ENCODE data around the gene MYH14. TPM values are rescaled to one million over a fixed set of nuclear protein-coding genes. Genes with fewer than 3 reads are reported as not detected.

The MYH14 gene
- total RNA-seq, 1 donor from 2014 or later: 1.6 TPM

- no peaks in the 10 kb centered on the region for H3K27me3 ChIP-seq
- DNase-seq (ENCODE audit: low spot score): no peak
- no peaks in the 10 kb centered on the region for H3K36me3 ChIP-seq
- no peaks in the 10 kb centered on the region for H4K20me1 ChIP-seq (ENCODE audit: low read depth)
- H3K27ac ChIP-seq: no peak overlapping the region
- peaks cover 2% of the 10 kb centered on the region for H3K36me3 Mint-ChIP-seq
- H3K9me3 ChIP-seq (ENCODE audit: low read depth): no peaks in the 10 kb centered on the region
- peaks cover 23% of the 10 kb centered on the region for H3K4me1 Mint-ChIP-seq
- no peaks in the 10 kb centered on the region for H3K4me1 ChIP-seq
- H3K9me3 Mint-ChIP-seq: peaks cover 8% of the 10 kb centered on the region
- H3K79me2 ChIP-seq (ENCODE audit: low read depth): no peaks in the 10 kb centered on the region
- H3F3A ChIP-seq (ENCODE audit: low read depth): no peaks in the 10 kb centered on the region
- no peak overlapping the region for H3K4me3 ChIP-seq
- H3K9ac ChIP-seq: no peak overlapping the region
- H3K27ac Mint-ChIP-seq: peak overlapping the region; percentile 79
- no peak for TF ChIP-seq EZH2 (IDR thresholded peaks at IDR 0.05)
- no peak for TF ChIP-seq EZH2phosphoT487 (IDR thresholded peaks at IDR 0.05)
- no peak for TF ChIP-seq CTCF (IDR thresholded peaks at IDR 0.05)
- H2AFZ ChIP-seq (replicated peaks): no peak overlapping the region
- H3K27me3 Mint-ChIP-seq (ENCODE audit: insufficient read depth, low read depth): peaks cover 12% of the 10 kb centered on the region
- peak overlapping the region; percentile 14 for H3K4me3 Mint-ChIP-seq
- H3K4me2 ChIP-seq: no peak overlapping the region
These were observed 39.2 kb downstream of the MYH14 start for GRCh38 chr19:50242581-50242980.

- Histone ChIP-seq H2AFZ (replicated peaks) (no peak overlapping the region), H3K4me1 (no peaks in the 10 kb centered on the region), H3K9ac (no peak overlapping the region), H3K27me3 (no peaks in the 10 kb centered on the region), H3K27ac (no peak overlapping the region), H3F3A (ENCODE audit: low read depth) (no peaks in the 10 kb centered on the region), H3K4me3 (no peak overlapping the region), H3K79me2 (ENCODE audit: low read depth) (no peaks in the 10 kb centered on the region), H3K4me2 (no peak overlapping the region), H4K20me1 (ENCODE audit: low read depth) (no peaks in the 10 kb centered on the region), H3K36me3 (no peaks in the 10 kb centered on the region), H3K9me3 (ENCODE audit: low read depth) (no peaks in the 10 kb centered on the region)
- no peak for DNase-seq (ENCODE audit: low spot score)
- H3K4me1 Mint-ChIP-seq: peaks cover 23% of the 10 kb centered on the region
- H3K4me3 Mint-ChIP-seq: no peak overlapping the region
- H3K9me3 Mint-ChIP-seq: peaks cover 8% of the 10 kb centered on the region
- TF ChIP-seq EZH2phosphoT487 (IDR thresholded peaks at IDR 0.05) (no peak), EZH2 (IDR thresholded peaks at IDR 0.05) (no peak), CTCF (IDR thresholded peaks at IDR 0.05) (no peak)
- H3K27ac Mint-ChIP-seq: no peak overlapping the region
- H3K36me3 Mint-ChIP-seq: peaks cover 2% of the 10 kb centered on the region
- peaks cover 13% of the 10 kb centered on the region for H3K27me3 Mint-ChIP-seq (ENCODE audit: insufficient read depth, low read depth)
These were observed 41.3 kb downstream of the MYH14 start for GRCh38 chr19:50244695-50245094.

GRCh38 chr19:50248413-50248812 lies 45.0 kb downstream of the MYH14 start:
- no peaks in the 10 kb centered on the region for H4K20me1 ChIP-seq (ENCODE audit: low read depth)
- no peaks in the 10 kb centered on the region for H3K79me2 ChIP-seq (ENCODE audit: low read depth)
- H3K27ac ChIP-seq: no peak overlapping the region
- peaks cover 11% of the 10 kb centered on the region for H3K4me1 Mint-ChIP-seq
- no peaks in the 10 kb centered on the region for H3K27me3 ChIP-seq
- no peak overlapping the region for H3K9ac ChIP-seq
- peak overlapping the region; percentile 46 for H3K4me3 Mint-ChIP-seq
- no peaks in the 10 kb centered on the region for H3K4me1 ChIP-seq
- H3K27me3 Mint-ChIP-seq (ENCODE audit: insufficient read depth, low read depth): peaks cover 9% of the 10 kb centered on the region
- H3K9me3 Mint-ChIP-seq: peaks cover 14% of the 10 kb centered on the region
- H3K27ac Mint-ChIP-seq: no peak overlapping the region
- H2AFZ ChIP-seq (replicated peaks): no peak overlapping the region
- peaks cover 10% of the 10 kb centered on the region for H3K36me3 Mint-ChIP-seq
- no peak overlapping the region for H3K4me2 ChIP-seq
- no peaks in the 10 kb centered on the region for H3F3A ChIP-seq (ENCODE audit: low read depth)
- no peak for DNase-seq (ENCODE audit: low spot score)
- no peak overlapping the region for H3K4me3 ChIP-seq
- no peak for TF ChIP-seq EZH2phosphoT487 (IDR thresholded peaks at IDR 0.05)
- no peak for TF ChIP-seq EZH2 (IDR thresholded peaks at IDR 0.05)
- TF ChIP-seq CTCF (IDR thresholded peaks at IDR 0.05): no peak
- no peaks in the 10 kb centered on the region for H3K36me3 ChIP-seq
- H3K9me3 ChIP-seq (ENCODE audit: low read depth): no peaks in the 10 kb centered on the region

Data from neural progenitor cell (in vitro differentiated cells).